T-helper 2 cell treated with Interferon-gamma antibody and Interleukin-4, amounts not matched to agents 5 μg/mL and 100 μg/mL, for 36 hours (primary cell): Measurements from ENCODE around the gene SLC6A2.

ENCODE experiments used
- DNase-seq: peaks from one replicate; pipeline ENCODE4 v3.0.0; 2021; ENCODE audit warnings: low spot score
- H3K27ac Mint-ChIP-seq: one replicate; pipeline ENCODE4 v1.8.0; 2021; ENCODE audit warnings: mild to moderate bottlenecking, mixed read lengths
- H3K27me3 Mint-ChIP-seq: one replicate; pipeline ENCODE4 v1.8.0; 2021; ENCODE audit warnings: low read depth, mixed read lengths
- H3K36me3 Mint-ChIP-seq: one replicate; pipeline ENCODE4 v1.8.0; 2021; ENCODE audit warnings: low read depth, mixed read lengths
- H3K4me1 Mint-ChIP-seq: one replicate; pipeline ENCODE4 v1.8.0; 2021; ENCODE audit warnings: low read depth, mixed read lengths
- H3K4me3 Mint-ChIP-seq: one replicate; pipeline ENCODE4 v1.8.0; 2022; ENCODE audit warnings: mild to moderate bottlenecking, moderate library complexity, mixed read lengths
- H3K9me3 Mint-ChIP-seq: one replicate; pipeline ENCODE4 v1.8.0; 2021; ENCODE audit warnings: mixed read lengths

Gene SLC6A2

GRCh38 chr16:55700067-55700466, 44.3 kb downstream of the SLC6A2 start:
- H3K4me1 Mint-ChIP-seq = peaks cover 7% of the 10 kb centered on the region
- no peaks in the 10 kb centered on the region for H3K36me3 Mint-ChIP-seq
- no peak overlapping the region for H3K27ac Mint-ChIP-seq
- H3K4me3 Mint-ChIP-seq = no peak overlapping the region
- H3K27me3 Mint-ChIP-seq = peaks cover 3% of the 10 kb centered on the region
- H3K9me3 Mint-ChIP-seq = no peaks in the 10 kb centered on the region
- no peak for DNase-seq

- Mint-ChIP-seq H3K4me3 (no peak overlapping the region), H3K4me1 (peaks cover 7% of the 10 kb centered on the region), H3K9me3 (no peaks in the 10 kb centered on the region), H3K36me3 (no peaks in the 10 kb centered on the region), H3K27ac (no peak overlapping the region), H3K27me3 (peaks cover 4% of the 10 kb centered on the region)
- DNase-seq = no peak
Observed at GRCh38 chr16:55700961-55701360, 45.2 kb downstream of the SLC6A2 start.

- peak; percentile 13 for DNase-seq
- H3K36me3 Mint-ChIP-seq = no peaks in the 10 kb centered on the region
- peaks cover 6% of the 10 kb centered on the region for H3K27me3 Mint-ChIP-seq
- H3K27ac Mint-ChIP-seq = no peak overlapping the region
- H3K4me3 Mint-ChIP-seq = no peak overlapping the region
- no peaks in the 10 kb centered on the region for H3K9me3 Mint-ChIP-seq
- peaks cover 7% of the 10 kb centered on the region for H3K4me1 Mint-ChIP-seq
Observed at GRCh38 chr16:55701442-55702319, 45.9 kb downstream of the SLC6A2 start.

GRCh38 chr16:55703003-55704001, 47.5 kb downstream of the SLC6A2 start:
- H3K27ac Mint-ChIP-seq = no peak overlapping the region

GRCh38 chr16:55706739-55707384, 51.1 kb downstream of the SLC6A2 start:
- Mint-ChIP-seq H3K36me3 (no peaks in the 10 kb centered on the region), H3K9me3 (no peaks in the 10 kb centered on the region), H3K27me3 (peaks cover 3% of the 10 kb centered on the region), H3K4me3 (no peak overlapping the region), H3K4me1 (peaks cover 7% of the 10 kb centered on the region), H3K27ac (no peak overlapping the region)
- DNase-seq = no peak

More at GRCh38 chr16:55703003-55704001, 47.5 kb downstream of the SLC6A2 start:
- H3K36me3 Mint-ChIP-seq = no peaks in the 10 kb centered on the region
- H3K27me3 Mint-ChIP-seq = peaks cover 6% of the 10 kb centered on the region
- H3K4me3 Mint-ChIP-seq = no peak overlapping the region
- no peaks in the 10 kb centered on the region for H3K9me3 Mint-ChIP-seq
- peaks cover 7% of the 10 kb centered on the region for H3K4me1 Mint-ChIP-seq
- peak; percentile 5 for DNase-seq

- H3K36me3 Mint-ChIP-seq = no peaks in the 10 kb centered on the region
- no peaks in the 10 kb centered on the region for H3K4me1 Mint-ChIP-seq
- no peak overlapping the region for H3K4me3 Mint-ChIP-seq
Observed at GRCh38 chr16:55709801-55710200, 54.0 kb downstream of the SLC6A2 start.

GRCh38 chr16:55710466-55710865, 54.7 kb downstream of the SLC6A2 start:
- Mint-ChIP-seq H3K36me3 (no peaks in the 10 kb centered on the region), H3K4me3 (no peak overlapping the region), H3K9me3 (no peaks in the 10 kb centered on the region), H3K27ac (no peak overlapping the region), H3K27me3 (peaks cover 5% of the 10 kb centered on the region), H3K4me1 (no peaks in the 10 kb centered on the region)
- DNase-seq = no peak

More at GRCh38 chr16:55709801-55710200, 54.0 kb downstream of the SLC6A2 start:
- H3K9me3 Mint-ChIP-seq = no peaks in the 10 kb centered on the region
- H3K27me3 Mint-ChIP-seq = peaks cover 5% of the 10 kb centered on the region
- DNase-seq = no peak
- no peak overlapping the region for H3K27ac Mint-ChIP-seq

- peaks cover 7% of the 10 kb centered on the region for H3K27me3 Mint-ChIP-seq
- no peak overlapping the region for H3K27ac Mint-ChIP-seq
- no peaks in the 10 kb centered on the region for H3K4me1 Mint-ChIP-seq
- no peaks in the 10 kb centered on the region for H3K9me3 Mint-ChIP-seq
- DNase-seq = peak; percentile 20
- no peaks in the 10 kb centered on the region for H3K36me3 Mint-ChIP-seq
- no peak overlapping the region for H3K4me3 Mint-ChIP-seq
Observed at GRCh38 chr16:55711959-55712876, 56.4 kb downstream of the SLC6A2 start.

GRCh38 chr16:55713103-55713502, 57.3 kb downstream of the SLC6A2 start:
- peaks cover 10% of the 10 kb centered on the region for H3K27me3 Mint-ChIP-seq
- H3K36me3 Mint-ChIP-seq = no peaks in the 10 kb centered on the region
- H3K27ac Mint-ChIP-seq = no peak overlapping the region
- no peaks in the 10 kb centered on the region for H3K9me3 Mint-ChIP-seq
- H3K4me3 Mint-ChIP-seq = no peak overlapping the region
- DNase-seq = no peak
- H3K4me1 Mint-ChIP-seq = no peaks in the 10 kb centered on the region

GRCh38 chr16:55717326-55717725, 61.5 kb downstream of the SLC6A2 start:
- Mint-ChIP-seq H3K36me3 (no peaks in the 10 kb centered on the region), H3K27me3 (peaks cover 26% of the 10 kb centered on the region), H3K4me1 (no peaks in the 10 kb centered on the region), H3K4me3 (no peak overlapping the region), H3K27ac (no peak overlapping the region), H3K9me3 (no peaks in the 10 kb centered on the region)
- no peak for DNase-seq

GRCh38 chr16:55725055-55725777, 69.4 kb downstream of the SLC6A2 start:
- Mint-ChIP-seq H3K9me3 (no peaks in the 10 kb centered on the region), H3K36me3 (no peaks in the 10 kb centered on the region), H3K27ac (no peak overlapping the region), H3K4me3 (no peak overlapping the region), H3K4me1 (no peaks in the 10 kb centered on the region), H3K27me3 (peaks cover 27% of the 10 kb centered on the region)
- DNase-seq = no peak

GRCh38 chr16:55728797-55729196, 73.0 kb downstream of the SLC6A2 start:
- Mint-ChIP-seq H3K4me3 (no peak overlapping the region), H3K27ac (no peak overlapping the region), H3K27me3 (peaks cover 10% of the 10 kb centered on the region), H3K9me3 (no peaks in the 10 kb centered on the region), H3K36me3 (no peaks in the 10 kb centered on the region), H3K4me1 (no peaks in the 10 kb centered on the region)
- DNase-seq = no peak
